Parathyroid adenoma (tissue), 2 donors: ENCODE measurements around the gene CPNE1.

Experiments
- H2AFZ ChIP-seq: fragments of 300-600 bp; sonication (generic); one replicate; pipeline ENCODE4 v1.7.0; 2017; ENCODE audit warnings: antibody characterized with exemption, mild to moderate bottlenecking
- H3K27ac ChIP-seq: fragments of 300-600 bp; sonication (generic); one replicate; pipeline ENCODE4 v1.7.0; 2017
- H3K27me3 ChIP-seq: fragments of 300-600 bp; sonication (generic); one replicate; pipeline ENCODE4 v1.7.0; 2017; ENCODE audit warnings: low read length; ENCODE audit not compliant: control insufficient read depth, insufficient read depth
- H3K36me3 ChIP-seq: fragments of 300-600 bp; sonication (generic); one replicate; pipeline ENCODE4 v1.7.0; 2017; ENCODE audit warnings: low read length; ENCODE audit not compliant: control insufficient read depth, insufficient read depth
- H3K4me1 ChIP-seq: fragments of 300-600 bp; sonication (generic); one replicate; pipeline ENCODE4 v1.7.0; 2017; ENCODE audit warnings: control low read depth
- H3K4me2 ChIP-seq: fragments of 300-600 bp; sonication (generic); one replicate; pipeline ENCODE4 v1.7.0; 2017; ENCODE audit warnings: low read length
- H3K4me3 ChIP-seq: fragments of 300-600 bp; sonication (generic); one replicate; pipeline ENCODE4 v1.7.0; 2017; ENCODE audit warnings: low read depth, low read length
- H3K79me2 ChIP-seq: fragments of 300-600 bp; sonication (generic); one replicate; pipeline ENCODE4 v1.7.0; 2017; ENCODE audit warnings: control low read depth
- H3K9ac ChIP-seq: fragments of 300-600 bp; sonication (generic); one replicate; pipeline ENCODE4 v1.7.0; 2017; ENCODE audit warnings: mild to moderate bottlenecking
- H3K9me3 ChIP-seq: fragments of 300-600 bp; sonication (generic); one replicate; pipeline ENCODE4 v1.7.0; 2017; ENCODE audit warnings: low read length; ENCODE audit not compliant: control insufficient read depth
- TF ChIP-seq, protein P1 (sequence below): fragments of 300-600 bp; sonication (generic); IDR thresholded peaks from one replicate; pipeline ENCODE4 v1.7.0; 2017; ENCODE audit warnings: antibody characterized with exemption, mild to moderate bottlenecking
- donor health status: primary hyperparathyroidism.

Gene CPNE1

DNA sequence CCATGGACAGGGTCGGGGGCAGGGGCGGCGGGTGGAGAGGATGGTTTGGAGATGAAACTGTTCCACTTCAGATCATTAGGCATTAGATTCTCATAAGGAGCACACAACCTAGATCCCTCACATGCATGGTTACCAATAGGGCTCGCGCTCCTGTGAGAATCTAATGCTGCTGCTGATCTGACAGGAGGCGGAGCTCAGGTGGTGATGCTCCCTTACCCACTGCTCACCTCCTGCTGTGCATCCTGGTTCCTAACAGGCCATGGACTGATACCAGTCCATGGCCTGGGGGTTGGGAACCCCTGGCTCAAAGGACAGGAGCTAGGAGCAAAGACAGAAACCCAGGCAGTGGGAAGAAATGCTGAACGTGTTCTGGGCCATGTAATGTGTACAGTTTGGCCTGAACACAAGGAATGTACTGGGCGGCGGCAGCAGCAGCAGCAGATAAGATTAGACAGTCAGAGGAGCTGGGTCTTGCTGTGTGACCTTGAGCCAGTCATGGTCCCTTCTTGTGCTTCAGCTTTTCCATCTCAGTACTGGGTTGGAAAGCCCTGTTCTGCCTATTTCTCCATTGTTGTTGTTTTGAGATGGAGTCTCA is 53.8 kb downstream of the CPNE1 start:
- Histone ChIP-seq H3K36me3 (no peaks in the 10 kb centered on the region), H2AFZ (no peak overlapping the region), H3K79me2 (no peaks in the 10 kb centered on the region), H3K27me3 (no peaks in the 10 kb centered on the region), H3K9ac (no peak overlapping the region), H3K27ac (no peak overlapping the region), H3K4me1 (no peaks in the 10 kb centered on the region), H3K4me3 (no peak overlapping the region), H3K9me3 (no peaks in the 10 kb centered on the region), H3K4me2 (no peak overlapping the region)
- TF ChIP-seq, protein P1, sequence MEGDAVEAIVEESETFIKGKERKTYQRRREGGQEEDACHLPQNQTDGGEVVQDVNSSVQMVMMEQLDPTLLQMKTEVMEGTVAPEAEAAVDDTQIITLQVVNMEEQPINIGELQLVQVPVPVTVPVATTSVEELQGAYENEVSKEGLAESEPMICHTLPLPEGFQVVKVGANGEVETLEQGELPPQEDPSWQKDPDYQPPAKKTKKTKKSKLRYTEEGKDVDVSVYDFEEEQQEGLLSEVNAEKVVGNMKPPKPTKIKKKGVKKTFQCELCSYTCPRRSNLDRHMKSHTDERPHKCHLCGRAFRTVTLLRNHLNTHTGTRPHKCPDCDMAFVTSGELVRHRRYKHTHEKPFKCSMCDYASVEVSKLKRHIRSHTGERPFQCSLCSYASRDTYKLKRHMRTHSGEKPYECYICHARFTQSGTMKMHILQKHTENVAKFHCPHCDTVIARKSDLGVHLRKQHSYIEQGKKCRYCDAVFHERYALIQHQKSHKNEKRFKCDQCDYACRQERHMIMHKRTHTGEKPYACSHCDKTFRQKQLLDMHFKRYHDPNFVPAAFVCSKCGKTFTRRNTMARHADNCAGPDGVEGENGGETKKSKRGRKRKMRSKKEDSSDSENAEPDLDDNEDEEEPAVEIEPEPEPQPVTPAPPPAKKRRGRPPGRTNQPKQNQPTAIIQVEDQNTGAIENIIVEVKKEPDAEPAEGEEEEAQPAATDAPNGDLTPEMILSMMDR: no peak

DNA sequence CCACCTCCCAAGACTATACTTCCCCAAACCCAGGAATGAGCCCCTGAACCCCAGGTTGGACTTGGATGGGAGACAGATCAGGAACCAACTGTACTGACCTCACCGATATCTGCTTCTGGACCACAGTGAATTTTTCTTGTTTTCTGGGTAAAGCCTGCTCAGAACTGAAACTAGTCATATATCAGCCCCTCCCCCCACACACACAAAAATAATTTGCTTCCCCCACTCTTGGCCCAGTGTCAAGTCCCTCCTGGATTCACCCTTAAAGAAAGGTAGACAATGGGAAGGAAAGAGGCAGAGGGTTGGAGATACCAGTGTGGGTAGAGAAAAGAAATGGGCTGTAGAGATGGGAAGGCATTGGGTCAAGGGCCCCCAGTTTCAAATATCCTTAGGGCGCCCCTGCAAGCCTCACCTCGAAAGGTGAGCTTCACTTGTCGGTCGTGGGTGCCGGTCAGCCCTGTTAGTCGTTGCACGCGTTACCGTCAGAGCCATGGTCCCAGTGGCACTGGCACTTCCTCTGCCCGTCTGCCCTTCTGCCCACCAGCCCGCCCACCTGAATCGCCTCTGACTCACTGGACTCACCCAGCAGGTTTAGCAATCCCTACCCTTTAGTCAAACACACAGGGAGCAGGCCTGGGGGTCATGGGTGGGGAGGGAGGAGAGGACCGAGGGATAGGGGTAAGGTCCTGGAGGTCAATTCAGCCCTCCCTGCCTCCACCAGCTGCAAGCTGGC is 57.5 kb downstream of the CPNE1 start:
- Histone ChIP-seq H2AFZ (no peak overlapping the region), H3K4me3 (no peak overlapping the region), H3K9me3 (no peaks in the 10 kb centered on the region), H3K36me3 (no peaks in the 10 kb centered on the region), H3K79me2 (no peaks in the 10 kb centered on the region), H3K27ac (no peak overlapping the region), H3K9ac (no peak overlapping the region), H3K4me1 (no peaks in the 10 kb centered on the region), H3K4me2 (no peak overlapping the region), H3K27me3 (no peaks in the 10 kb centered on the region)
- TF ChIP-seq, protein P1: no peak

DNA sequence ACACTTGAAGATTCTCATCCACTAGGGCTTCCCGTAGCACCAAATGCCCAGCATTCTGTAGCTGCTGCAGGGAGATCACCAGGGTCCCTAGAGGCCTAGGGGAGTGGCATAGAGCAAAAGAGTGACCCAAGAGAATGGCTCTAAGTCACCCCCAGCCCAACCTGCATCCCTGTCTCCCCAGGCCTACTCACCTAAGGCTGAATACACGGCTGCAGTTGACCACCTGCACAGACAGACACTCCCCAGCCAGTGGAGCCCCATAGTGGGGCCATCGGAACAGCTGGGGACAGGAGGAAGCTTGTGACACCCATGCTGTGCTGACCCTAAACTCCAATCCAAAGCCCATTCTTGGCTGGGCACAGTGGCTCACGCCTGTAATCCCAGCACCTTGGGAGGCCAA is 58.6 kb downstream of the CPNE1 start:
- Histone ChIP-seq H3K9ac (no peak overlapping the region), H3K4me3 (no peak overlapping the region), H3K9me3 (no peaks in the 10 kb centered on the region), H3K79me2 (no peaks in the 10 kb centered on the region), H2AFZ (no peak overlapping the region), H3K27me3 (no peaks in the 10 kb centered on the region), H3K4me1 (no peaks in the 10 kb centered on the region), H3K36me3 (no peaks in the 10 kb centered on the region), H3K27ac (no peak overlapping the region), H3K4me2 (no peak overlapping the region)
- TF ChIP-seq, protein P1: no peak

DNA sequence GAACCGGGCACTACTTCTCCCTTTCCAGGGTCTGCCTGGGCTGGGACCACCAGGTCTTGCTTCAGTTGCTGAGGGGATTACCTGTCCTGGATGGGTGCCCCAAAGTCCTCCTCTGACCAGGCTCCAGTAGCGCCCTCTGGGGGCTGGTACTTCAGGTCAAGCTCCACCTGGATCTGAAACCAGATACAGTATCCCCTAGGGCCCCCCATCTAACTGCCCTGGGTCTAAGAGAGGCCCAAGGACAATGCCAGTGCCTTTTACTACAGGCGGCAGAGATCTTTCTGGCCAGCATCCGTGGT is 60.3 kb downstream of the CPNE1 start:
- H2AFZ ChIP-seq: no peak overlapping the region
- no peak overlapping the region for H3K4me2 ChIP-seq
- H3K4me3 ChIP-seq: no peak overlapping the region
- no peaks in the 10 kb centered on the region for H3K4me1 ChIP-seq
- no peaks in the 10 kb centered on the region for H3K9me3 ChIP-seq
- H3K36me3 ChIP-seq: no peaks in the 10 kb centered on the region
- no peak overlapping the region for H3K9ac ChIP-seq
- no peaks in the 10 kb centered on the region for H3K79me2 ChIP-seq
- TF ChIP-seq, protein P1: no peak
- no peak overlapping the region for H3K27ac ChIP-seq
- no peaks in the 10 kb centered on the region for H3K27me3 ChIP-seq
